HG03521 (cell line): ENCODE measurements around the gene NFASC.

Experiments
- ATAC-seq: cut with Tn5 transposase; IDR thresholded peaks from one replicate; pipeline ENCODE4 v1.9.1; 2021; ENCODE audit warnings: mild to moderate bottlenecking, moderate library complexity; ENCODE audit not compliant: unreplicated experiment

NFASC gene

GRCh38 chr1:204950353-204951001 is 79.8 kb downstream of the NFASC start:
- ATAC-seq, result no peak

- ATAC-seq, result no peak
Observed at GRCh38 chr1:204958317-204959307, 88.0 kb downstream of the NFASC start.

- no peak for ATAC-seq
Observed at GRCh38 chr1:204959374-204959773, 88.7 kb downstream of the NFASC start.

GRCh38 chr1:204959836-204960235 is 89.2 kb downstream of the NFASC start:
- ATAC-seq, result no peak

GRCh38 chr1:204960306-204961125 is 89.9 kb downstream of the NFASC start:
- ATAC-seq, result no peak

- ATAC-seq, result no peak
Observed at GRCh38 chr1:204961765-204962419, 91.2 kb downstream of the NFASC start.

GRCh38 chr1:204962742-204963632 is 92.3 kb downstream of the NFASC start:
- ATAC-seq, result no peak

- ATAC-seq, result no peak
Observed at GRCh38 chr1:204967451-204967850, 96.8 kb downstream of the NFASC start.

- ATAC-seq, result no peak
Observed at GRCh38 chr1:204968135-204968534, 97.5 kb downstream of the NFASC start.

GRCh38 chr1:204968951-204969350 is 98.3 kb downstream of the NFASC start:
- ATAC-seq, result no peak

GRCh38 chr1:204970937-204971336 is 100.3 kb downstream of the NFASC start:
- ATAC-seq, result no peak

- no peak for ATAC-seq
Observed at GRCh38 chr1:204971517-204972336, 101.1 kb downstream of the NFASC start.

GRCh38 chr1:204972426-204972825 is 101.8 kb downstream of the NFASC start:
- no peak for ATAC-seq

GRCh38 chr1:204973449-204973848 is 102.8 kb downstream of the NFASC start:
- ATAC-seq, result no peak

- no peak for ATAC-seq
Observed at GRCh38 chr1:204974327-204974726, 103.7 kb downstream of the NFASC start.

GRCh38 chr1:204975021-204975420 is 104.4 kb downstream of the NFASC start:
- ATAC-seq, result no peak

- peak; percentile 44 for ATAC-seq
Observed at GRCh38 chr1:204975568-204976235, 105.0 kb downstream of the NFASC start.

GRCh38 chr1:204976646-204977045 is 106.0 kb downstream of the NFASC start:
- ATAC-seq, result no peak
